ENCODE measurements around the gene PROX1. TPM values are rescaled to one million over a fixed set of nuclear protein-coding genes. Genes with fewer than 3 reads are reported as not detected.

Gene PROX1
- total and polyA plus RNA-seq, 2 of the 8 experiments (the other 6 are each of a cell fraction or from before 2014, with no cell fraction given) = 0.30 to 2.0 TPM

DNA sequence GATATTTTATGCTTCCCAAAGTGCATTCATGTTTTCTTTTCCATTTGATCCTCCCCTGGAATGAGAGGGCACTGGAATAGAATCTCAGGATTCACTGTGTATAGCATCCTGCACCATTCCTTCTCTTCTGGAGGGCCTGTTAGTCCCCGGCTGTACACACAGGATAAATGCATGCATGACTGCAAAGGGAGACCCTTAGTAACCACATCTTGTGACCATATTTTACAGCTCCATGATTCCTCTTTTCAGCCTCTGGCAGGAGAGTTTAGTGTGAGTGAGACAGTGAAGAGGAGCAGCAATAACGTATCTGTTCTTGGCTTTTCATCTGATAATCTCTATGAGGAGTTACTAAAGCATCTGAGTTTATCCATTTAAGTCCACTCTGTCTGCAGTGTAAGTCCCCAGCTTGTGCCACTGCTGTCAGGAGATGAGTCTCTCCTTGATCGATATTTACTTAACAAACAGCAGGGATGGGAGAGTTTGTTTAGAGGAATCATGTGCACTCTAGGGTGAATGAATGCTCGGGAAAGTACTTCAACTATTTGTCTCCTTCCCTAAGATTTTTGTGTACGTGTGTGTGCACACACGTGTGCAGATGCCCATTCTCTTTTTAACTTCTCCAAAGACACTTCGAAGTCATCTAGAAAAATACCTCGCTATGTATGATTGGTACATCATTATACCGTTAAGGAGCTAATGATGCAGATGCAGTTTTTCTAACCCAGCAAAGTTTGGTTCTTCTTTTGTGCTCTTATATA, 41.1 kb downstream of the PROX1 start:
- Histone ChIP-seq H2BK5ac (ENCODE audit: low read depth, low read length) (no peak overlapping the region; the same call in 1 of the 2 replicates), H2BK120ac (replicated peaks; ENCODE audit: low read depth, low read length) (no peak overlapping the region), H3K79me2 (ENCODE audit: control insufficient read depth in 1 of 2, insufficient read depth in 2 of 2, low read length in 2 of 2) (no peaks in the 10 kb centered on the region), H3K36me3 (ENCODE audit: control insufficient read depth in 2 of 4, insufficient read depth in 4 of 4, low read length in 3 of 4) (no peaks in the 10 kb centered on the region; a peak in 1 of 8 replicates), H3K9me3 (ENCODE audit: insufficient read depth in 2 of 2, low read depth in 1 of 2, low read length in 1 of 2) (no peaks in the 10 kb centered on the region), H3K14ac (ENCODE audit: insufficient read length) (no peak overlapping the region), H3K9ac (replicated peaks in 1 of 4; ENCODE audit: extremely low read depth in 1 of 4, low read depth in 3 of 4, low read length in 3 of 4) (no peak overlapping the region), H3K23me2 (ENCODE audit: low read depth, low read length) (no peaks in the 10 kb centered on the region), H2BK20ac (ENCODE audit: low read length) (peak overlapping the region; percentile 0; the same call in 1 of the 2 replicates), H3K27ac (ENCODE audit: low read depth, low read length) (no peak overlapping the region), H4K91ac (replicated peaks; ENCODE audit: insufficient read length, low read length) (no peak overlapping the region), H3K79me1 (ENCODE audit: low read depth, low read length) (no peaks in the 10 kb centered on the region), H3K4me3 (ENCODE audit: extremely low read depth in 1 of 4, insufficient read depth in 2 of 4, low read depth in 3 of 4, low read length in 4 of 4) (no peak overlapping the region), H3K4ac (replicated peaks; ENCODE audit: insufficient read length, low read depth, low read length) (no peak overlapping the region), H3K18ac (ENCODE audit: extremely low read depth, low read length) (no peak overlapping the region), H3K4me2 (ENCODE audit: insufficient read depth in 1 of 2, low read depth in 2 of 2, low read length in 2 of 2) (no peak overlapping the region), H3K27me3 (replicated peaks in 1 of 4; ENCODE audit: control insufficient read depth in 3 of 4, extremely low read depth in 1 of 4, insufficient read depth in 3 of 4, low read length in 3 of 4) (no peaks in the 10 kb centered on the region), H2AFZ (ENCODE audit: low read length) (no peak overlapping the region), H2BK15ac (ENCODE audit: low read length) (0 out of 2 replicates have a peak overlapping the region, but pooled peaks have one; percentile 26), H2AK5ac (ENCODE audit: low read depth, low read length) (no peak overlapping the region; the same call in 1 of the 2 replicates), H2BK12ac (ENCODE audit: low read depth, low read length) (peak overlapping the region; percentile 40; the same call in 1 of the 2 replicates), H4K8ac (ENCODE audit: extremely low read depth, insufficient read depth, low read length) (no peak overlapping the region), H4K20me1 (replicated peaks in 1 of 2; ENCODE audit: control insufficient read depth in 1 of 2, insufficient read depth in 2 of 2, low read length in 2 of 2) (no peaks in the 10 kb centered on the region), H3K56ac (replicated peaks; ENCODE audit: insufficient read length, low read depth, low read length) (no peak overlapping the region), H4K5ac (ENCODE audit: insufficient read length, low read depth, low read length) (no peak overlapping the region), H3K4me1 (replicated peaks in 1 of 4; ENCODE audit: control insufficient read depth in 3 of 4, insufficient read depth in 4 of 4, low read length in 3 of 4) (peaks cover 5 to 41% (median 30%) of the 10 kb centered on the region in 4 experiments), H3K23ac (ENCODE audit: insufficient read length) (no peak overlapping the region)
- WGBS, 2 experiments (ENCODE audit: extremely low coverage in 1 of 2, insufficient coverage in 1 of 2, insufficient read length in 1 of 2, insufficient replicate concordance in 2 of 2, low coverage in 1 of 2, low lambda C conversion rate in 2 of 2, missing lambda C conversion rate in 1 of 2) = 83% methylated on average over 9 of the region's 9 CpGs; no CpG with 5 or more reads in 1 of the 2 experiments
- DNase-seq (ENCODE audit: low read depth in 1 of 2, low spot score in 2 of 2) = no peak
- FAIRE-seq = no peak
- CTCF ChIA-PET (ENCODE audit: partially characterized antibody) = interaction anchor here (0.9 kb wide), 1 partner anchor 26 kb away, joined by 3 read pairs; no protein-coding TSS in a partner anchor
- POLR2A ChIA-PET (ENCODE audit: partially characterized antibody) = no interaction called here
- TF ChIP-seq SRF (IDR thresholded peaks at IDR 0.05; ENCODE audit: low read depth, low read length) (no peak), CBX5 (IDR thresholded peaks at IDR 0.05; ENCODE audit: low read depth, low read length) (no peak), JUN (IDR thresholded peaks at IDR 0.05; ENCODE audit: low read depth, low read length) (no peak), SP4 (IDR thresholded peaks at IDR 0.05; ENCODE audit: low read length) (no peak), SAP30 (IDR thresholded peaks at IDR 0.05; ENCODE audit: insufficient read depth, insufficient replicate concordance, low read length) (no peak), NRF1 (IDR thresholded peaks at IDR 0.05; ENCODE audit: low read depth, low read length) (no peak), POLR2AphosphoS5 (IDR thresholded peaks at IDR 0.05; ENCODE audit: low read depth, low read length) (no peak), RFX5 (IDR thresholded peaks at IDR 0.05; ENCODE audit: borderline replicate concordance, low read depth, low read length) (no peak), POLR2A (IDR thresholded peaks at IDR 0.05; ENCODE audit: control extremely low read depth in 1 of 2, low read depth in 2 of 2, low read length in 2 of 2) (no peak), TBP (IDR thresholded peaks at IDR 0.05; ENCODE audit: low read depth, low read length) (no peak), EZH2 (IDR thresholded peaks at IDR 0.05; ENCODE audit: low read depth, low read length, severe bottlenecking) (no peak), HDAC6 (IDR thresholded peaks at IDR 0.05; ENCODE audit: low read depth, low read length) (no peak), CBX8 (IDR thresholded peaks at IDR 0.05; ENCODE audit: borderline replicate concordance, low read depth, low read length) (no peak), RBBP5 (IDR thresholded peaks at IDR 0.05; ENCODE audit: borderline replicate concordance, low read depth, low read length) (no peak)
